ENCODE measurements around the gene STAG2.
"Not testable (repeated sequence)": the region's sequence is repeated elsewhere in the genome, so short reads cannot be mapped to it uniquely, and the experiment has no call there.

STAG2 gene

GRCh38 chrX:124035657-124036056 lies 74.2 kb downstream of the STAG2 start:
- no peak for DNase-seq (ENCODE audit: low read depth)

GRCh38 chrX:124042042-124042441 lies 80.5 kb downstream of the STAG2 start:
- no peak for DNase-seq (ENCODE audit: low read depth)

- DNase-seq (ENCODE audit: low read depth), result no peak
Measured at GRCh38 chrX:124045109-124045508, 83.6 kb downstream of the STAG2 start.

GRCh38 chrX:124084417-124084816 lies 122.9 kb downstream of the STAG2 start:
- not testable (repeated sequence) for DNase-seq (ENCODE audit: low read depth)

GRCh38 chrX:124085063-124085462 lies 123.6 kb downstream of the STAG2 start:
- no peak for DNase-seq (ENCODE audit: low read depth)

GRCh38 chrX:124086411-124086810 lies 124.9 kb downstream of the STAG2 start:
- no peak for DNase-seq (ENCODE audit: low read depth)

- DNase-seq (ENCODE audit: low read depth), result no peak
Measured at GRCh38 chrX:124087000-124087746, 125.7 kb downstream of the STAG2 start.

GRCh38 chrX:124093222-124093621 lies 131.7 kb downstream of the STAG2 start:
- DNase-seq (ENCODE audit: low read depth), result no peak

- DNase-seq (ENCODE audit: low read depth), result no peak
Measured at GRCh38 chrX:124097116-124097515, 135.6 kb downstream of the STAG2 start.

GRCh38 chrX:124098089-124098488 lies 136.6 kb downstream of the STAG2 start:
- DNase-seq (ENCODE audit: low read depth), result no peak

GRCh38 chrX:124103966-124104365 lies 142.5 kb downstream of the STAG2 start:
- DNase-seq (ENCODE audit: low read depth), result no peak

- DNase-seq (ENCODE audit: low read depth), result not testable (repeated sequence)
Measured at GRCh38 chrX:124104512-124104911, 143.0 kb downstream of the STAG2 start.

GRCh38 chrX:124113621-124114600 lies 152.4 kb downstream of the STAG2 start:
- no peak for DNase-seq (ENCODE audit: low read depth)

- DNase-seq (ENCODE audit: low read depth), result no peak
Measured at GRCh38 chrX:124117325-124117724, 155.8 kb downstream of the STAG2 start.

GRCh38 chrX:124125471-124125870 lies 164.0 kb downstream of the STAG2 start:
- DNase-seq (ENCODE audit: low read depth), result no peak

- no peak for DNase-seq (ENCODE audit: low read depth)
Measured at GRCh38 chrX:124127496-124127895, 166.0 kb downstream of the STAG2 start.

GRCh38 chrX:124132437-124132836 lies 170.9 kb downstream of the STAG2 start:
- DNase-seq (ENCODE audit: low read depth), result not testable (repeated sequence)

GRCh38 chrX:124145749-124146148 lies 184.2 kb downstream of the STAG2 start:
- DNase-seq (ENCODE audit: low read depth), result no peak

- DNase-seq (ENCODE audit: low read depth), result no peak
Measured at GRCh38 chrX:124151195-124151594, 189.7 kb downstream of the STAG2 start.

Measured in activated T-cell treated with anti-CD3 and anti-CD28 coated beads for 24 hours (primary cell).